OCI-LY3 (cell line): ENCODE results near the gene HDAC4.

ENCODE experiments used
- H2AFZ ChIP-seq: fragments of 200-600, 300-600 bp; shearing (Covaris generic); 2 replicates; pipeline ENCODE4 v1.6.0; 2014; ENCODE audit warnings: antibody characterized with exemption, low read depth, low read length
- H3K27ac ChIP-seq: fragments of 200-600, 300-600 bp; sonication (generic); 2 replicates; pipeline ENCODE4 v1.5.1; 2014; ENCODE audit warnings: mild to moderate bottlenecking, low read length, moderate library complexity, mixed read lengths
- H3K27me3 ChIP-seq: fragments of 200-600, 300-600 bp; sonication (generic); 2 replicates; pipeline ENCODE4 v1.6.1; 2014; ENCODE audit warnings: low read depth, low read length, mixed read lengths
- H3K36me3 ChIP-seq: fragments of 200-600, 300-600 bp; sonication (generic); replicated peaks from 2 replicates; pipeline ENCODE3; 2014; ENCODE audit warnings: low read depth, low read length, mixed read lengths
- H3K4me1 ChIP-seq: fragments of 300-600, 200-600 bp; sonication (generic); 2 replicates; pipeline ENCODE4 v1.6.1; 2014; ENCODE audit warnings: low read length, mixed read lengths
- H3K4me2 ChIP-seq: fragments of 200-600, 300-600 bp; sonication (generic); 2 replicates; pipeline ENCODE4 v1.6.1; 2014; ENCODE audit warnings: low read length, mixed read lengths
- H3K4me3 ChIP-seq: fragments of 300-600, 200-600 bp; sonication (generic); 2 replicates; pipeline ENCODE4 v1.5.1; 2014; ENCODE audit warnings: antibody characterized with exemption, mild to moderate bottlenecking, low read length, moderate library complexity
- H3K79me2 ChIP-seq: fragments of 300-600, 200-600 bp; shearing (Covaris generic); 2 replicates; pipeline ENCODE4 v1.6.1; 2014; ENCODE audit warnings: mild to moderate bottlenecking, low read length, mixed read lengths
- H3K9ac ChIP-seq: fragments of 300-600, 200-600 bp; shearing (Covaris generic); 2 replicates; pipeline ENCODE4 v1.6.0; 2014; ENCODE audit warnings: mild to moderate bottlenecking, low read length, moderate library complexity
- H3K9me3 ChIP-seq: fragments of 200-600, 300-600 bp; shearing (Covaris generic); 2 replicates; pipeline ENCODE4 v1.6.1; 2014; ENCODE audit warnings: low read length, mixed read lengths; ENCODE audit not compliant: insufficient read depth
- H4K20me1 ChIP-seq: fragments of 200-600, 300-600 bp; sonication (generic); 2 replicates; pipeline ENCODE4 v1.6.1; 2016; ENCODE audit warnings: low read length, mixed read lengths; ENCODE audit not compliant: insufficient read depth
- CTCF ChIP-seq: fragments of 200-600, 300-600 bp; sonication (generic); IDR thresholded peaks from 2 replicates; pipeline ENCODE4 v1.5.1; 2014; ENCODE audit warnings: antibody characterized with exemption, low read length, low read depth
- EZH2phosphoT487 ChIP-seq: fragments of 200-600 bp; shearing (Covaris generic); IDR thresholded peaks from 2 replicates; pipeline ENCODE4 v1.6.1; 2018; ENCODE audit warnings: antibody characterized with exemption, mixed run types, low read depth

Gene HDAC4

GRCh38 chr2:239310401-239311061 lies 90.3 kb downstream of the HDAC4 start:
- no peak overlapping the region for H3K4me3 ChIP-seq
- peaks cover 6% of the 10 kb centered on the region for H3K4me1 ChIP-seq
- no peak overlapping the region for H3K9ac ChIP-seq
- peaks cover 8% of the 10 kb centered on the region; the same call in 1 of the 2 replicates for H3K27me3 ChIP-seq
- H3K36me3 ChIP-seq, result peaks cover 4% of the 10 kb centered on the region
- H4K20me1 ChIP-seq, result peaks cover 74% of the 10 kb centered on the region
- no peak for TF ChIP-seq CTCF
- TF ChIP-seq EZH2phosphoT487, result no peak
- H2AFZ ChIP-seq, result no peak overlapping the region
- no peaks in the 10 kb centered on the region for H3K79me2 ChIP-seq
- H3K27ac ChIP-seq, result no peak overlapping the region
- H3K9me3 ChIP-seq, result no peaks in the 10 kb centered on the region
- no peak overlapping the region for H3K4me2 ChIP-seq

DNA sequence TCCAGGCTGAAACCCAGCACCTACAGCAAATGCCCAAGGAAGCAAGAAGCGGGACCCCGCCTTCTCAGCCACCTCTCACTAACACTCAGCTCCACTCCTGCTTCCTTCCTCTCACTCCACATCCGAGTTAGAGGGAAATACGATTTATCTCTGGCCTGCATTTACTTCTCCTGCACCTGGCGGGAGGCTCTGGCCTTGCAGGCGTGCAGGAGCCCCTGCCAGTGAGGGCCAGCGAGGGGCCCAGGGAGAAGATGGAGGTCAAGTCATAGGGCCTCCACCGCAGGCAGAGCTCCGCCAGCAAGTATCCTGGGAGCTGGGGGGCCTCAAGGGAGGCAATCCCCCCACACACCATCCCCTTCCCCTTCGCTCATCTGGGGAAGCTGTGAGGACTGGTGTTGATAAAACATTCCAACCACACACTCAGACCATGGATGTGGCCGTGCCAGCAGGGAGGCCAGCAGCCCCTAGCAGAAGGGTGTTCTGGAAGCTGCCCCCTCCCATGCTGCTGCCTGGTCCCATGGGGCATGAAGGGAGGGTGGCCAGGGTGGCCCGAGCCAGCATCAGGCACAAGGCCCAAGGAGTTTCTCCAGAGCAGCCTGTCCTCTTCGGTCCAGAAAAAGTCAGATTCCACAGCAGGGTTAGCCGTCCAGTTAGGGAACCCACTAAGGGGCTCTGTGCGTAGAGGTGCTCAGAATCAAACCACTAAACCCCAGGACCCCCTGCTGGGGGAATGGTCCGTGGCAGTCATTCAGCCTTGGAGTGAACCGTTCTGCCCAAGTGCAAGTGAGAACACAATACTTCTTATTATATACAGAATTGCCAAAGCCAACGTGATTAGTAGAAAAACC lies 91.2 kb downstream of the HDAC4 start:
- Histone ChIP-seq H4K20me1 (peaks cover 83% of the 10 kb centered on the region), H3K27me3 (0 out of 2 replicates have a peak, but pooled peaks cover 3% of the 10 kb centered on the region), H3K9me3 (no peaks in the 10 kb centered on the region), H3K27ac (no peak overlapping the region), H2AFZ (no peak overlapping the region), H3K4me1 (peaks cover 6% of the 10 kb centered on the region), H3K9ac (no peak overlapping the region), H3K4me3 (no peak overlapping the region), H3K36me3 (no peaks in the 10 kb centered on the region), H3K4me2 (no peak overlapping the region), H3K79me2 (no peaks in the 10 kb centered on the region)
- TF ChIP-seq EZH2phosphoT487 (no peak), CTCF (no peak)

GRCh38 chr2:239308661-239309397 lies 92.0 kb downstream of the HDAC4 start:
- Histone ChIP-seq H3K79me2 (no peaks in the 10 kb centered on the region), H3K4me3 (no peak overlapping the region), H3K27ac (no peak overlapping the region), H3K4me2 (no peak overlapping the region), H3K4me1 (peaks cover 14% of the 10 kb centered on the region), H3K9me3 (no peaks in the 10 kb centered on the region), H3K36me3 (no peaks in the 10 kb centered on the region), H2AFZ (no peak overlapping the region), H3K27me3 (0 out of 2 replicates have a peak, but pooled peaks cover 6% of the 10 kb centered on the region), H3K9ac (no peak overlapping the region), H4K20me1 (peaks cover 88% of the 10 kb centered on the region)
- TF ChIP-seq EZH2phosphoT487, result no peak
- TF ChIP-seq CTCF, result no peak
